ENCODE measurements around the gene ARHGAP23.

The ARHGAP23 gene

GRCh38 chr17:38448208-38448771 is 20.0 kb downstream of the ARHGAP23 start:
- no peak for TF ChIP-seq CTCF (IDR thresholded peaks at IDR 0.05; ENCODE audit: extremely low read depth, insufficient read depth, missing control alignments)
- in situ Hi-C loops (cut with MboI; ENCODE audit: low pct_unique_long_range_greater_than_20kb, low sequenced_read_pairs, unreplicated experiment): no loop called here
- no peak for DNase-seq (ENCODE audit: low spot score)

- in situ Hi-C loops (cut with MboI; ENCODE audit: low pct_unique_long_range_greater_than_20kb, low sequenced_read_pairs, unreplicated experiment): no loop called here
- no peak for DNase-seq (ENCODE audit: low spot score)
- no peak for TF ChIP-seq CTCF (IDR thresholded peaks at IDR 0.05; ENCODE audit: extremely low read depth, insufficient read depth, missing control alignments)
Observed at GRCh38 chr17:38449364-38449763, 21.1 kb downstream of the ARHGAP23 start.

- in situ Hi-C loops (cut with MboI; ENCODE audit: low pct_unique_long_range_greater_than_20kb, low sequenced_read_pairs, unreplicated experiment): no loop called here
- TF ChIP-seq CTCF (IDR thresholded peaks at IDR 0.05; ENCODE audit: extremely low read depth, insufficient read depth, missing control alignments): no peak
Observed at GRCh38 chr17:38450557-38451029, 22.3 kb downstream of the ARHGAP23 start.

GRCh38 chr17:38451030-38451839 is 23.0 kb downstream of the ARHGAP23 start:
- in situ Hi-C loops (cut with MboI; ENCODE audit: low pct_unique_long_range_greater_than_20kb, low sequenced_read_pairs, unreplicated experiment): no loop called here
- DNase-seq (ENCODE audit: low spot score): no peak
- no peak for TF ChIP-seq CTCF (IDR thresholded peaks at IDR 0.05; ENCODE audit: extremely low read depth, insufficient read depth, missing control alignments)

More at GRCh38 chr17:38450557-38451029, 22.3 kb downstream of the ARHGAP23 start:
- DNase-seq (ENCODE audit: low spot score): no peak

- no peak for DNase-seq (ENCODE audit: low spot score)
- TF ChIP-seq CTCF (IDR thresholded peaks at IDR 0.05; ENCODE audit: extremely low read depth, insufficient read depth, missing control alignments): no peak
- in situ Hi-C loops (cut with MboI; ENCODE audit: low pct_unique_long_range_greater_than_20kb, low sequenced_read_pairs, unreplicated experiment): no loop called here
Observed at GRCh38 chr17:38451840-38452529, 23.7 kb downstream of the ARHGAP23 start.

- in situ Hi-C loops (cut with MboI; ENCODE audit: low pct_unique_long_range_greater_than_20kb, low sequenced_read_pairs, unreplicated experiment): no loop called here
- no peak for DNase-seq (ENCODE audit: low spot score)
- no peak for TF ChIP-seq CTCF (IDR thresholded peaks at IDR 0.05; ENCODE audit: extremely low read depth, insufficient read depth, missing control alignments)
Observed at GRCh38 chr17:38452719-38453118, 24.5 kb downstream of the ARHGAP23 start.

All from GM13977 (cell line).